Left lung (tissue), 10 donors: ENCODE data around the gene DENND1A. TPM values are rescaled to one million over a fixed set of nuclear protein-coding genes. Genes with fewer than 3 reads are reported as not detected.

Source experiments
- ATAC-seq: fragments of 200-7000 bp; cut with Tn5 transposase; one replicate; pipeline ENCODE4 v1.9.1; 2020; ENCODE audit warnings: moderate library complexity
- DNase-seq, 4 donors: peaks; one replicate each; pipeline ENCODE4 v3.0.0-alpha.2; 2013 to 2020
- H3K27ac ChIP-seq, 2 donors: fragments of 200-600 bp; sonication (generic) in 1 of 2; one replicate each; pipeline versions ENCODE4 v1.5.0 to v1.8.0; 2020 to 2021
- H3K27me3 ChIP-seq, 2 donors: fragments of 200-600 bp; sonication (generic) in 1 of 2; one replicate each; pipeline versions ENCODE4 v1.5.0 to v1.8.0; 2020 to 2021
- H3K36me3 ChIP-seq, 2 donors: fragments of 200-600 bp; sonication (generic) in 1 of 2; one replicate each; pipeline versions ENCODE4 v1.5.0 to v1.8.0; 2020 to 2021
- H3K4me1 ChIP-seq, 2 donors: fragments of 200-600 bp; one replicate each; pipeline ENCODE4 v1.8.0; 2021
- H3K4me3 ChIP-seq, 2 donors: fragments of 200-600 bp; sonication (generic) in 1 of 2; one replicate each; pipeline versions ENCODE4 v1.5.0 to v1.8.0; 2020 to 2021; ENCODE audit warnings: mild to moderate bottlenecking in 1 of 2
- H3K9me3 ChIP-seq, 2 donors: fragments of 200-600 bp; sonication (generic) in 1 of 2; one replicate each; pipeline versions ENCODE4 v1.5.0 to v1.8.0; 2020 to 2021
- CTCF ChIP-seq, 2 donors: fragments of 200-600 bp; sonication (generic) in 1 of 2; IDR thresholded peaks; one replicate each; pipeline versions ENCODE4 v1.5.0 to v1.8.0; 2021; ENCODE audit warnings: antibody characterized with exemption in 2 of 2
- intact Hi-C, 2 donors: fragments of 100-400 bp; cut with DNase I; formaldehyde crosslinking; loops; one replicate each; pipeline versions ENCODE4 v1.11.2 to v1.14.2; 2022
- polyA plus RNA-seq, 6 donors: library from polyadenylated mRNA; unstranded; fragments of 120-200 nt; gene quantifications; one replicate each; pipeline ENCODE4 v1.2.1, GENCODE V29; 2013; ENCODE audit not compliant: insufficient read length in 6 of 6
- total RNA-seq, 2 donors: library from RNA; stranded (reverse); fragmentation: NEBNext Ultra II Directional; extraction: Animal tissue kit (Norgen Biotek cat#: 25700); gene quantifications; one replicate each; pipeline ENCODE4 v1.2.1, GENCODE V29; 2021
- donor health status: DM: no; HTN: yes; CAD: no.
- donor health status: DM: no; HTN: no; CAD: no.

The DENND1A gene
- total and polyA plus RNA-seq, 8 donors, result 8.3 to 23.2 (median 9.7) TPM

GRCh38 chr9:123601828-123602227 lies 328.1 kb downstream of the DENND1A start:
- DNase-seq (no peak), ATAC-seq (no peak)
- Histone ChIP-seq H3K27ac (no peak overlapping the region), H3K27me3 (no peaks in the 10 kb centered on the region), H3K36me3 (no peaks in the 10 kb centered on the region), H3K4me1 (no peaks in the 10 kb centered on the region), H3K9me3 (no peaks in the 10 kb centered on the region), H3K4me3 (no peak overlapping the region)
- no peak for TF ChIP-seq CTCF (IDR thresholded peaks at IDR 0.05)
- intact Hi-C loops, result no loop called here

- DNase-seq (no peak), ATAC-seq (no peak)
- H3K4me1 ChIP-seq, result no peaks in the 10 kb centered on the region
- H3K9me3 ChIP-seq, result no peaks in the 10 kb centered on the region
- TF ChIP-seq CTCF (IDR thresholded peaks at IDR 0.05), result no peak
- H3K36me3 ChIP-seq, result no peaks in the 10 kb centered on the region
- no peak overlapping the region for H3K4me3 ChIP-seq
- H3K27ac ChIP-seq, result no peak overlapping the region
- intact Hi-C loops, result no loop called here
- H3K27me3 ChIP-seq, result no peaks in the 10 kb centered on the region
Observed at GRCh38 chr9:123599781-123600180, 330.1 kb downstream of the DENND1A start.

GRCh38 chr9:123597876-123598556 lies 331.9 kb downstream of the DENND1A start:
- DNase-seq (no peak), ATAC-seq (no peak)
- H3K9me3 ChIP-seq, result no peaks in the 10 kb centered on the region
- no peak for TF ChIP-seq CTCF (IDR thresholded peaks at IDR 0.05)
- no peaks in the 10 kb centered on the region for H3K4me1 ChIP-seq
- no peaks in the 10 kb centered on the region for H3K27me3 ChIP-seq
- H3K4me3 ChIP-seq, result no peak overlapping the region
- intact Hi-C loops, result no loop called here
- no peaks in the 10 kb centered on the region for H3K36me3 ChIP-seq
- no peak overlapping the region for H3K27ac ChIP-seq

GRCh38 chr9:123597048-123597447 lies 332.9 kb downstream of the DENND1A start:
- TF ChIP-seq CTCF (IDR thresholded peaks at IDR 0.05), result no peak
- intact Hi-C loops, result no loop called here
- Histone ChIP-seq H3K4me1 (no peaks in the 10 kb centered on the region), H3K36me3 (no peaks in the 10 kb centered on the region), H3K4me3 (no peak overlapping the region), H3K27me3 (no peaks in the 10 kb centered on the region), H3K9me3 (no peaks in the 10 kb centered on the region), H3K27ac (no peak overlapping the region)
- no peak for ATAC-seq
- DNase-seq, result no peak

GRCh38 chr9:123591283-123591682 lies 338.6 kb downstream of the DENND1A start:
- Histone ChIP-seq H3K9me3 (peaks cover 0 to 19% of the 10 kb centered on the region in 2 donors), H3K27ac (no peak overlapping the region), H3K27me3 (no peaks in the 10 kb centered on the region), H3K4me3 (no peak overlapping the region), H3K36me3 (no peaks in the 10 kb centered on the region), H3K4me1 (no peaks in the 10 kb centered on the region)
- no peak for ATAC-seq
- intact Hi-C loops, result no loop called here
- TF ChIP-seq CTCF (IDR thresholded peaks at IDR 0.05), result no peak
- no peak for DNase-seq
